Measurements from ENCODE around the gene ACYP2.
"Not testable (repeated sequence)": the region's sequence is repeated elsewhere in the genome, so short reads cannot be mapped to it uniquely, and the experiment has no call there.

The ACYP2 gene

GRCh38 chr2:54226260-54226659 is 110.8 kb downstream of the ACYP2 start:
- DNase-seq (ENCODE audit: low spot score) = no peak

GRCh38 chr2:54227798-54228197 is 112.4 kb downstream of the ACYP2 start:
- no peak for DNase-seq (ENCODE audit: low spot score)

GRCh38 chr2:54228945-54229344 is 113.5 kb downstream of the ACYP2 start:
- DNase-seq (ENCODE audit: low spot score) = no peak

DNA sequence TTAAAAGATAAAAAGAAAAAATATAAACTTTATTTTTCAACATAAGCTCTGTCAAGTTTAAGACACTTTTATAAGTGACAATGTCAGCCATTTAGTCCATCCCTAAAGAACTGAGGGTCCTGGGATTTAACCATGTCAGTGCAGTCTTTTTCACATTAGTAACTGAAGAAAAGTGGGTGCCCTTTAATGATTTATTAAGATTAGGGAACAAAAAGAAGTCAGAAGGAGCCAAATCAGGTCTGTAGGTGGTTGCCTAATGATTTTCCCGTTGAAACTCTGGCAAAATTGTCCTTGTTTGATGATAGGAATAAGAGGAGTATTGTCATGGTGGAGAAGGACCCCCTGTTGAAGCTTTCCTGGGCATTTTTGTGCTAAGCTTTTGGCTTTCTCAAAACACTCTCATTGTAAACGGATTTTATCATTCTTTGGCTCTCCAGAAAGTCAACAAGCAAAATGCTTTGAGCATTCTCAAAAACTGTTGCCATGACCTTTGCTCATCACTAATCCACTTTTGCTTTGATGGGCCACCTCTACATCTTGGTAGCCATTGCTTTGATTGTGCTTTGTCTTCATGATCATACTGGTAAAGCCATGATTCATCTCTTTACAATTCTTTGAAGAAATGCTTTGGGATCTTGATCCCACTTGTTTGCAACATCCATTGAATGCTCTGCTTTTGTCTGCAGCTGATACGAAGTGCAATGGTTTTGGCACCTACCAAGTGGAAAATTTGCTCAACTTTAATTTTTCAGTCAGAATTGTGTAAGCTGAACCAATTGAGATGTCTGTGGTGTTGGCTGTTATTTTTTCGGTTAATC is 118.6 kb downstream of the ACYP2 start:
- no peak for DNase-seq (ENCODE audit: low spot score)

DNA sequence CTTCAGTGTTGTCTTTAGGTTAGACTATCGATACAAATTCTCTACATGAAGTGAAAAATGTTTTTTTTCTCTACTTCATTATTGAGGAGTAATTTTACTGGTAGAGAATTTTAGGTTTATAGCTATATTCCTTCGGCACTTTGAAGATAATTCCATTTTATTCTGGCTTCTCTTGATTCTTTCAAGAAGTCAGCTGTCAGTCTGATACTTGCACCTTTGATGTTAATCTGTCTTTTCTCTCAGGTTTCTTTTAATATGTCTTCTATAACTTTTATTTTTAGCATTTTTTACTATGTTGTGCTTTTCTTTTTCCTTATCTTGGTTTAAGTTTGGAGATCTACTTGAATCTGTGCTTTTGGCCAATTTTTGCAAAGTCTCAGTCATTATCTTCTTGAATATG is 122.0 kb downstream of the ACYP2 start:
- DNase-seq (ENCODE audit: low spot score) = no peak

GRCh38 chr2:54239427-54239826 is 124.0 kb downstream of the ACYP2 start:
- DNase-seq (ENCODE audit: low spot score) = no peak

DNA sequence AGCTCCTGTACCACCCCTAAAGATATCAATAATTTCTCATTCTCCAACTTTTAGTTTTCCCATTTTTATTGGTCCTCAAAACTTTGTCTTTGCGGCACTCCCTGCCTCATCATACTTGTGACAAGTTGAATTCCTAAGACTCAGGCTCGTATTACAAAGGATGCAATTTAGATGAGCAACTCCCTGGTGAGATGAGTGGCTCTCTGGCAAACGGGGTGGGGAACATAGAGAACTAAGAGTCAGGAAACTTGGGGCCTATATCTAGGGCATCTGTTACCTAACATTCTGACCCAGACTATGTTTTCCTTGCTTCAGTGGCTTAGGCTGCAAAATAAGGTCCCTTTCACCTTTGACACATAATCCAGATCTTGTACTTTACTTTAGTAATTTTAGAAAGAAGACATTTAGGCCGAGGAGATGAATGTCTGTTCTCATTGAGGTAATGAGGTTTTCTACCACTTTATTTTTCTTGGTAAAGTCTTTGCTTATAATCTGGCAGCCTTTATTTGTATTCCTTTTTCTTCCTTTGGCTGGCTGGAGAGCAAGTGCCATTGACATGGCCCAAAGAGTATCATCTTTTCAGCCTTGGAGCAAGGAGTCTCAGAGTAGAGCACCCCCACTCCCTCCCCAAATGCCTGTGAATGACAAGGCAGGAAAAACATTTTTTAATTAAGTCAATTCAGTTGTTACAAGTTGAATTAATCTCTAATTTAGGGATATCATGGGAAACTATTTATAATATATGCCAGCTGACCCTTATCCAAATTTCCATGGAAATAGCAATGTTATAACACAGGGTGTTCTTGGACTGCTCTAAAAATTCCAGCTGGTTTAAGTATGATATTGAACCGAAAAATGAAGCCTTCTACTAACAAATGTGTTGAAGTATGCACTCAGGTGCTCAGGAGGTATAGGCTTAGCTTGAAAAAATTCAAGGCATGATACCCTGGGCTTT is 125.4 kb downstream of the ACYP2 start:
- DNase-seq (ENCODE audit: low spot score) = no peak

DNA sequence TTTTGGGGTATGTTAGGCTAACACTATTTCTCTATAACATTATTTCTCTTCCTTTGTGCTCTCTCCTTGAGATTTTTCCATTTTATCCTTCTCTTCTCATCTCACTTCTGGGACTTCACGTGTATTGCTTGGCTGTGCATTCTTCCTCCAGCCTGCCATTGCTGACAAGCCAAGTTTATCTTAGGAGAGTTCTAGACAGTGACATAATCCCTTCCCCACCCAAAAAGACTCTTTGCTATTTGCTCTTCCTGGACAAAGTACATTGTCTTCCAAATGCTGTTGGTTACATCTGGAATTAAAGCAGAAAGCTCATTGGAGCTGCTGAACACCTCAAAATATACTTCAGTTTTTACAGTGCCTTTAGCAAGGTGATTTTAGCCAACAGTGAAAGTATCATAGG is 131.7 kb downstream of the ACYP2 start:
- no peak for DNase-seq (ENCODE audit: low spot score)

GRCh38 chr2:54249629-54250028 is 134.2 kb downstream of the ACYP2 start:
- DNase-seq (ENCODE audit: low spot score) = no peak

DNA sequence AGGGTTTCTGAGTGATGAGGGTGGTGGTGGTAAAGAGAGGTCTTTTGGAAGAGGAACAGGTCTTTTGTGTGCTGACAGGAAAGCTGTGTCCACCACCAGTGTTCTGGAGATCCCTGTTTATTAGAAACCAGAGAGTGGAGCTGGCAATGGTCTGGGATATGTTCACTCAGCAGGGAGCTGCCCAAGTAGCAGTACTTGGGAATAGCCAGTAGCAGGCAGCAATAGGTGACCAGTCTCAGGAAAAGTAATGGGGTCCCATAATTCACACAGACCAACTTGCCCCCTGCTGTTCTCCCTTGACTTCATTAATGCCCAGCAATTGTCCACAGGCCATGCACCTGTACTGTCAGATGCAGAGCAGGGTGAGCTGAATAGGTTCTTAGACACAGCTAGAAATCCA is 138.8 kb downstream of the ACYP2 start:
- no peak for DNase-seq (ENCODE audit: low spot score)

DNA sequence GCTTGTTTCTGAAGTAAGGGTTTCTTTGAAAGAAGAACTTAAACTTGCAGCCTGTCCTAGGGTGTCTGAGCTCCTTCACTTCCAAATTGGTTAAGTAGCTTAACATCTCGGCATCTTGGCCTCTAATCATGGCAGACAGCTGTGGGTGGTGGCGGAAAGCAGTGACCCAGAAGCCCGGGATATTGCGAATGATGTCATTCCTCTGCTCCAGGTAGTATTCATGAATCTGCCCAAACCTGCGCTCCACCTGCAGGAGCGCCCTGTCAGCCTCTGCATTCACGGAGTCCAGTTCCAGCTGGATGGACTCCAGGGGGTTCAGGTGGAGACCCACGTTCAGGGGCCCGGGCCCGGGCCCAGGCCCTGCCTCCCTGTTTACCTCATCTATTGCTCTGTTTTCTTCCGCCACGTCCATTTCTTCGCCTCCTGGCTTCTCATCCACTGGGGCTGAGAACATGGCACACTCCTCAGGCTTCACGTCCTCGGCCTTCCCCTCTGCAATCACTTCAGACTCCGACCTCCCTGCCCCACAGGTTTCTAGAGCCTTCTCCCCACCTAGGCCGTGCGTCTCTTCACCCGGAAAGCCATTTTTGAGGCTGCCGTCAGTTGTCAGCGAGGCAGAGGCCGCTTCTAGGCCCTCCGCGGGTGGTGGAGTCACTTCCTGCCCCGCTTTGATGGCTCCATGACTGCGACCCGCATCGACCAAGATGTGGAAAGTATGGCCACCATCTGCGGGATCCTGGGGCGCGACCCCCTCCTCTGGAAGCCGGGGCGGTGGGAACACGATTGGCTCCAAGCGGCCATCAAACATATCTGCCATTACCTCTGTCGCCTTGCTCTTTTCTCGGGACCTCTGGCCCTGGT is 140.0 kb downstream of the ACYP2 start:
- DNase-seq (ENCODE audit: low spot score) = no peak

GRCh38 chr2:54256091-54256694 is 140.8 kb downstream of the ACYP2 start, which contains the start of gene TSPYL6:
TSPYL6 (minus strand) TSS chr2:54256229; CDS start chr2:54256151, 78 bp downstream.
- DNase-seq (ENCODE audit: low spot score) = no peak

DNA sequence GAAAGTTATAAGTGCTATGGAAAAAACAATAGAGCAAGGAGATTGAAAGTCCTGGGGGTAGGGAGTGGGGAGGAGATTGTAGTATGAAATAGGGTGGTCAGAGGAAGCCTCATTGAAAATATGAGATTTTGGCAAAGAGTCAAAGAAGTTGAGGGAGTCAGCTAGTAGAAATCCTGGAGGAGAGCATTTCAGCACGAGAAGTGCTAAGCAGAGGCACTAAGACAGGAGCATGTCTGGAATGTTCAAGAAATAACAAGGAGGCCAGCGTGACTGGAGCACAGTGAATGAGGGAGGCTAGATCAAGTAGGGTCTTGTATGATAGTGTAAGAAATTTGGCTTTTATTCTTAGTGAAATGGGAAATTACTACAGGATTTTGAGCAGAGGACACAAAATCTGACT is 142.8 kb downstream of the ACYP2 start:
- DNase-seq (ENCODE audit: low spot score) = no peak

GRCh38 chr2:54259413-54260240 is 144.2 kb downstream of the ACYP2 start:
- no peak for DNase-seq (ENCODE audit: low spot score)

DNA sequence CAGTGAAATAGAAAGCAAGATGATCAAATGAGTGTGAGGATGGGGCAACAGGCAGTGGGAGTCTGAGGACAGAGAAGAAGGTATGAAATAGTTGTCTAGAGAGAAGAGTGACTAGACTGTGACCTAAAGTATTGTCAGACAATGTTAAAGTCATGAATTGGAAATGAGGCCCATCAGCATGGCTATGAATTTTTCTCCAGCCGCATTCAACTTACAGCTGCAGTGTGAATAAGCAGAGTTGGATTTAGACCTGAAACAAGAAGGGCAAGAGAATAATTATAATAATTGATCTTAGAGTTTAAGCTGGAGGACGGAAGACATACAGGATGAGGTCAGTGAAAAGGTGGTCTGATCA is 144.8 kb downstream of the ACYP2 start:
- DNase-seq (ENCODE audit: low spot score) = no peak

DNA sequence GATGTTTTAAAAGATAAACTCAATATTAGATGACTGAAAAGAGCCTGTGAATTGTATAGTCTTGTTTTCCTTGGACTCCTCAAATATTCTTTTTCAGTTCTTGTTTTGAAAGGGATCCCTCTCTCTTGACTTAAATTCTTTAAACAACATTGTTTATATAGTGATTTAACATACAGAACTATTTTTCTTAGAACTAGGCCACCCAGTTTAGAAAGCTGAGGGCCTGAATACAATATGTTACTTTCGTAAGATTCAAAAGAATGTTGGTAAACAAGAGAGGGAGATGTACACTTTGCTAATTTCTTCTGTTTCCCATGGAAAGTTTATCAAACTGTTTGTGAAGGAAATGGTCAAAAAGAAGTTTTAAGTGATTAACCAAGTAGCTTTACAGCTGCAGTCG is 146.1 kb downstream of the ACYP2 start:
- no peak for DNase-seq (ENCODE audit: low spot score)

DNA sequence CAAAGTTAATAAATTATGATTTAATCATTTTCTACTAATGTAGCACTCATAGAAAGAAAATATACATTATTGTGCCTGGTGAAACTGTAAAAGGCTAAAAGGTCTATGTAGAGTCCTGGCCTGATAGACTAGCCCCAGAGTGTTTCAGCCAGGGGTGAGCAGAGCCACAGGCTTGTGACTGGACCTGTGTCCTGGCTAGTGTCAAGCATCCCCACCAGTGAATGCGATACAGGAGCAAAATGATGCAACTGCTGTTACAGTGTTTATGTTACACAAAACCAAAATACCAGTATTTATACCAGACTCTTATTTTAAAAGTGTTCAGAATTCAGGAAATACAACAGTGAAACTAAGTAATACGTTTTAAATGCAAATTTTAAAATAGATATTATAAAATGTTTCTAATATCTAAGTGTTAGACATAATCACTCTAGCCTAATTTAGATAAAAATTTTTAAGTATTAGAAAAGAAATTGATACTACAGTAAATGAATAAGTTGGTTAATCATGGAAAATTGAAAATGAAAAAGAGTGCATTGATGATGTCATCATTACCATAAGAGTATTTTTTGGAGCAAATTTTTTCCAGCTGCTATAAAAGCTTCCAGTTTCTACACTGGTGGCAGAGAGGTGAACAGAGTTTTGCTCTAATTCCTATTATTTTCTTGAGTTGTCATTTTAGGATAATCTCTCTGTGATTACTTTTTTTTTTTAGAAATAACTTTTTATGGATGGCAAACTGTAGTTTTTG is 146.8 kb downstream of the ACYP2 start:
- no peak for DNase-seq (ENCODE audit: low spot score)

DNA sequence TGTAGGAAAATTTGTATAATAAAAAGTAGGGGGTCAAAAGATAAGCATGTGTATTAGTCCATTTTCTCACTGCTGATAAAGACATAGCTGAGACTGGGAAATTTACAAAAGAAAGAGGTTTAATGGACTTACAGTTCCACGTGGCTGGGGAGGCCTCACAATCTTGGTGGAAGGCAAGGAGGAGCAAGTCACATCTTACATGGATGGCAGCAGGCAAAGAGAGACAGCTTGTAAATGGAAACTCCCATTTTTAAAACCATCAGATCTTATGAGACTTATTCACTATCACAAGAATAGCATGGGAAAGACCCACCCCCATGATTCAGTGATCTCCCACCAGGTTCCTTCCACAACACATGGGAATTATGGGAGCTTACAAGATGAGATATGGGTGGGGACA is 149.7 kb downstream of the ACYP2 start:
- not testable (repeated sequence) for DNase-seq (ENCODE audit: low spot score)

DNA sequence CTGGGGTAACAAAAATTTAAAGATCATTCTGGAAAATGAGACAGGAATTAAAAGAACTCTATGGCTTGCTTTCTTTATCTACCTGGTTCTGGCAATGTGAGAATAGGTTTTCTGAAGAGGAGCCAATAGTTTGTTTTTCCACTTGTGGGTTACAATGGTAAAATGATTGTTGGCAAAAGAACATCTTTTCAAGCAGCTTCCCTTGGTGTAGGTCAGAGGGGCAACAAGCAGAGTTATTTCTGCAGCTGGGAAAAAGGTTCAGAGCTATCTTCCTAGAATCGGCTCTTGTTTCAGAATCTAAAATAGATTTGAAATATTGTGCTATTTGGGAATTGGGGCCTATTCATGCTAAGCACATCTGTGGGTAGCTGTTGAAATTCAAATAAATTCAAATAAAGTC is 152.2 kb downstream of the ACYP2 start:
- no peak for DNase-seq (ENCODE audit: low spot score)

- DNase-seq (ENCODE audit: low spot score) = no peak
These were observed 155.8 kb downstream of the ACYP2 start for GRCh38 chr2:54271189-54271588.
